GM12878 (cell line): ENCODE measurements around the gene VPS8. TPM values are rescaled to one million over a fixed set of nuclear protein-coding genes. Genes with fewer than 3 reads are reported as not detected.

Source experiments
- ATAC-seq: fragments of 200-7000 bp; cut with Tn5 transposase; 3 replicates; pipeline ENCODE4 v1.9.1; 2020; ENCODE audit warnings: mild to moderate bottlenecking, moderate library complexity
- BruUV-seq: library from RNA; stranded (reverse); fragments of 400-500 nt; replicated peaks from 2 replicates; lab custom pipeline; 2021; lab: Mats Ljungman, UMichigan
- CTCF ChIA-PET: fragments of 300-600 bp; sonication (Branson Sonifier 250); formaldehyde crosslinking; extraction: SDS; loops from one replicate; lab custom pipeline; 2021; ENCODE audit warnings: inconsistent platforms; lab: Yijun Ruan, JAX
- POLR2A ChIA-PET: fragments of 350-600 bp; formaldehyde crosslinking; extraction: SDS; loops from one replicate; lab custom pipeline; 2021; ENCODE audit warnings: inconsistent platforms; lab: Charles Lee
- RAD21 ChIA-PET: fragments of 300-600 bp; sonication (Branson Sonifier 250); formaldehyde crosslinking; loops from one replicate; lab custom pipeline; 2023; ENCODE audit warnings: antibody characterized with exemption; ENCODE audit not compliant: unreplicated experiment; lab: Charles Lee
- SMC1A ChIA-PET: fragments of 300-600 bp; sonication (Branson Sonifier 250); formaldehyde crosslinking; loops from one replicate; lab custom pipeline; 2023; ENCODE audit not compliant: unreplicated experiment, uncharacterized antibody; lab: Charles Lee
- DNase-seq: peaks from one replicate; pipeline ENCODE4 v3.0.0-alpha.2; 2011; ENCODE audit warnings: low read depth, low spot score
- FAIRE-seq: peaks from 3 replicates; lab custom pipeline; 2011; peaks lifted over from hg19 to GRCh38; lab: Jason Lieb, UNC
- H2AFZ ChIP-seq: 2 replicates; pipeline ENCODE4 v1.6.0; 2011; ENCODE audit warnings: low read depth, low read length, control low read depth; ENCODE audit not compliant: control insufficient read depth
- H3K27ac ChIP-seq: 2 replicates; pipeline ENCODE4 v1.5.1; 2011; ENCODE audit warnings: control low read depth; ENCODE audit not compliant: control insufficient read depth, insufficient read depth
- H3K27me3 ChIP-seq, 2 experiments: replicated peaks in 1 of 2; 2 replicates each; pipeline versions ENCODE4 v1.6.0 to v1.6.1; 2011; ENCODE audit warnings: low read length in 1 of 2; ENCODE audit not compliant: control insufficient read depth in 2 of 2, insufficient read depth in 2 of 2
- H3K36me3 ChIP-seq, 2 experiments: 2 replicates each; pipeline ENCODE4 v1.5.1; 2011; ENCODE audit warnings: low read length in 1 of 2; ENCODE audit not compliant: control insufficient read depth in 2 of 2, insufficient read depth in 2 of 2
- H3K4me1 ChIP-seq: 2 replicates; pipeline ENCODE4 v1.6.1; 2011; ENCODE audit warnings: mild to moderate bottlenecking, low read length, moderate library complexity, mixed read lengths; ENCODE audit not compliant: control insufficient read depth, insufficient read depth
- H3K4me2 ChIP-seq: 2 replicates; pipeline ENCODE4 v1.6.0; 2011; ENCODE audit warnings: control low read depth; ENCODE audit not compliant: control insufficient read depth, insufficient read depth
- H3K4me3 ChIP-seq: fragments of 200-600 bp; sonication (generic); 2 replicates; pipeline ENCODE4 v1.5.1; 2016
- H3K79me2 ChIP-seq: 2 replicates; pipeline ENCODE4 v1.6.0; 2011; ENCODE audit warnings: low read length; ENCODE audit not compliant: control insufficient read depth, insufficient read depth
- H3K9ac ChIP-seq: 2 replicates; pipeline ENCODE4 v1.8.0; 2011; ENCODE audit warnings: low read length, control low read depth, mixed read lengths; ENCODE audit not compliant: control insufficient read depth, insufficient read depth
- H3K9me3 ChIP-seq: replicated peaks from 3 replicates; pipeline ENCODE4 v1.5.1; 2011; ENCODE audit warnings: mild to moderate bottlenecking, low read length; ENCODE audit not compliant: control insufficient read depth, insufficient read depth
- H4K20me1 ChIP-seq: 2 replicates; pipeline ENCODE4 v1.6.0; 2011; ENCODE audit not compliant: control insufficient read depth, insufficient read depth
- PML ChIP-seq: IDR thresholded peaks from 2 replicates; pipeline ENCODE4 v1.6.1; 2012; ENCODE audit warnings: low read length, inconsistent platforms
- SMAD5 ChIP-seq: IDR thresholded peaks from 2 replicates; pipeline ENCODE4 v1.6.1; 2016; ENCODE audit warnings: antibody characterized with exemption, low read depth
- WGBS: methylation state at CpG from one replicate; pipeline ENCODE4 v1.1.6; 2016; ENCODE audit warnings: low lambda C conversion rate; ENCODE audit not compliant: insufficient replicate concordance, insufficient coverage; ENCODE audit errors: missing lambda C conversion rate; 5-methylcytosine and 5-hydroxymethylcytosine counted together
- in situ Hi-C: fragments of 300-500 bp; cut with MboI; formaldehyde crosslinking; loops from 9 replicates; pipeline ENCODE4 v1.14.3; 2018; ENCODE audit warnings: mixed read lengths
- intact Hi-C: fragments of 100-400 bp; cut with micrococcal nuclease; formaldehyde crosslinking; loops from one replicate; pipeline ENCODE4 v1.14.2; 2022; ENCODE audit not compliant: unreplicated experiment
- polyA plus RNA-seq, 11 experiments: library from polyadenylated mRNA; depleted of rRNA in 4 of 11; unstranded in 6 of 11; stranded (reverse) in 5 of 11; fragments of >200 nt; fragmentation: Nextera tagmentation in 4 of 11; fragmentation: Illumina TruSeq in 1 of 11; extraction: Ambion mirVana in 4 of 11; extraction: Trizol in 1 of 11; gene quantifications; 1 replicate in 1 of 11; 2 replicates in 10 of 11; pipeline versions ENCODE4 v1.2.1 to v1.2.3, GENCODE V29; 2011 to 2016; ENCODE audit warnings: inconsistent platforms in 2 of 11, missing spikeins in 2 of 11, low read depth in 1 of 11
- total RNA-seq, 4 experiments: library from RNA; depleted of rRNA in 3 of 4; stranded (reverse); fragments of >200 nt in 3 of 4; fragmentation: Illumina TruSeq in 1 of 4; extraction: Trizol in 1 of 4; gene quantifications; 2 replicates each; pipeline versions ENCODE4 v1.2.1 to v1.2.3, GENCODE V29; 2013 to 2021

Gene VPS8
- total and polyA plus RNA-seq, 10 of the 15 experiments (the other 5 are each of a cell fraction or from before 2014, with no cell fraction given) = 8.9 to 34.7 (median 20.9) TPM

DNA sequence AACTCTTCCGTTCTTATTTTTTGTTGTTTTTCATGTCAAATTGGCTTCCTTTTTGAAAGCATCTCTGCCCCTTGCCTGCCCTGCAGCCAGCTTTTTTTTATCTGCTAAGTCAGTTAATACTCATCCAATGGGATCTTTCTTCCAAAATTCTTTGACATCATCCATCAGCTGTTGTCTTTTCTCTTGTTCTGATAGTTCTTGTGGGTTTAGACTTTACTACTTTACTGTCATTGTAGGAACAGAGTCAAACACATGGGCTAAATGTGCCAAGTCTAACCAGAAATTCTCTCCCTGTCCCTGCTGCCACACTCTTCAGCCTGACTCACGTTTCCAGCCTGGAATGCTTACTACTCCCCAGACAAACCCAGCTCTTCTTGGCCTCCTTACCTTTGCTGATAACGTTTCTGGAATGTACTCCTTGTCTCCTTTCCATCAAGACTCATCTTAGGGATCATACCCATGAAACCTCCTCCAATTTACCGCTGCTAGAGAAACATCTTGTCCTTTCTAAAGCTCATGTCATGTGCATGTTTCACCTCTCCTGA, 10.7 kb upstream of the VPS8 start:
- H3K27me3 ChIP-seq = no peaks in the 10 kb centered on the region
- no peaks in the 10 kb centered on the region for H4K20me1 ChIP-seq
- WGBS = 18% methylated on average over 4 of the region's 4 CpGs
- CTCF ChIA-PET = interaction anchor here (0.6 to 1.9 kb wide), 6 partner anchors 11 to 59 kb away, joined by 3 to 4 read pairs (median 4); partner anchors contain the start of gene VPS8
- intact Hi-C loops (no loop called here), in situ Hi-C loops (no loop called here)
- H3K27ac ChIP-seq = no peak overlapping the region
- no peaks in the 10 kb centered on the region for H3K9me3 ChIP-seq
- H3K79me2 ChIP-seq = no peaks in the 10 kb centered on the region
- no peaks in the 10 kb centered on the region for H3K36me3 ChIP-seq
- ATAC-seq (no peak), DNase-seq (no peak), FAIRE-seq (no peak)
- no peak for TF ChIP-seq PML
- RAD21 ChIA-PET = interaction anchor here (0.5 kb wide), 1 partner anchor 22 kb away, joined by 3 read pairs; no protein-coding TSS in a partner anchor
- SMC1A ChIA-PET = interaction anchor here (1.5 to 1.8 kb wide), 2 partner anchors 16 to 240 kb away, joined by 4 to 9 read pairs; partner anchors contain the start of gene EPHB3
- no peak overlapping the region for H2AFZ ChIP-seq
- BruUV-seq = no TSS peak
- no peak overlapping the region for H3K9ac ChIP-seq
- no peak overlapping the region for H3K4me2 ChIP-seq
- no peaks in the 10 kb centered on the region for H3K4me1 ChIP-seq
- POLR2A ChIA-PET = no interaction called here
- no peak overlapping the region for H3K4me3 ChIP-seq

- ATAC-seq (no peak), FAIRE-seq (no peak), DNase-seq (no peak)
- in situ Hi-C loops (no loop called here), intact Hi-C loops (no loop called here)
- H3K9me3 ChIP-seq = no peaks in the 10 kb centered on the region
- no peak overlapping the region for H3K27ac ChIP-seq
- CTCF ChIA-PET = interaction anchor here (0.6 to 1.9 kb wide), 9 partner anchors 11 to 1759 kb away, joined by 3 to 5 read pairs (median 3); no protein-coding TSS in a partner anchor
- H3K79me2 ChIP-seq = no peaks in the 10 kb centered on the region
- BruUV-seq = no TSS peak
- RAD21 ChIA-PET = no interaction called here
- TF ChIP-seq SMAD5 = no peak
- no peak for TF ChIP-seq PML
- H4K20me1 ChIP-seq = no peaks in the 10 kb centered on the region
- POLR2A ChIA-PET = no interaction called here
- H2AFZ ChIP-seq = no peak overlapping the region
- H3K27me3 ChIP-seq = no peaks in the 10 kb centered on the region
- no peaks in the 10 kb centered on the region for H3K4me1 ChIP-seq
- 80% methylated on average over 4 of the region's 4 CpGs for WGBS
- no peak overlapping the region for H3K9ac ChIP-seq
- H3K4me3 ChIP-seq = no peak overlapping the region
- H3K36me3 ChIP-seq = no peaks in the 10 kb centered on the region
- no peak overlapping the region for H3K4me2 ChIP-seq
- SMC1A ChIA-PET = interaction anchor here (1.8 kb wide), 1 partner anchor 241 kb away, joined by 9 read pairs; the partner anchor contains the start of gene EPHB3
Observed at GRCh38 chr3:184802150-184802549, 9.8 kb upstream of the VPS8 start.
